CD4-positive, alpha-beta T cell (primary cell): ENCODE results near the gene THRB. TPM values are rescaled to one million over a fixed set of nuclear protein-coding genes. Genes with fewer than 3 reads are reported as not detected.

Experiments
- ATAC-seq: fragments of 200-7000 bp; cut with Tn5 transposase; one replicate; pipeline ENCODE4 v1.10.0; 2022; ENCODE audit warnings: mild to moderate bottlenecking; ENCODE audit not compliant: poor library complexity
- CTCF ChIA-PET: fragments of 350-600 bp; sonication (Branson Sonifier 250); formaldehyde crosslinking; loops from one replicate; lab custom pipeline; 2021; ENCODE audit warnings: antibody characterized with exemption, inconsistent platforms; lab: Charles Lee
- POLR2A ChIA-PET: fragments of 350-600 bp; sonication (Branson Sonifier 250); formaldehyde crosslinking; loops from one replicate; lab custom pipeline; 2021; ENCODE audit warnings: antibody characterized with exemption, inconsistent platforms; lab: Charles Lee
- DNase-seq, 14 experiments: peaks; one replicate each; pipeline ENCODE4 v3.0.0-alpha.2; 2013 to 2020; ENCODE audit warnings: mixed read lengths in 2 of 14
- H3K27ac ChIP-seq, 2 donors: one replicate each; pipeline versions ENCODE4 v1.5.1 to v1.7.0; 2013; ENCODE audit warnings: low read length in 2 of 2, low read depth in 1 of 2, mild to moderate bottlenecking in 1 of 2
- H3K27me3 ChIP-seq, 2 experiments: 1 replicate in 1 of 2; 2 replicates in 1 of 2; pipeline versions ENCODE4 v1.6.1 to v1.7.0; 2013; ENCODE audit warnings: low read length in 2 of 2, control low read depth in 1 of 2, mild to moderate bottlenecking in 1 of 2, moderate library complexity in 1 of 2; ENCODE audit not compliant: insufficient read depth in 2 of 2, control insufficient read depth in 1 of 2
- H3K36me3 ChIP-seq: one replicate; pipeline ENCODE4 v1.6.1; 2013; ENCODE audit warnings: low read length, control low read depth; ENCODE audit not compliant: insufficient read depth
- H3K4me1 ChIP-seq: one replicate; pipeline ENCODE4 v1.6.1; 2013; ENCODE audit warnings: low read length, control low read depth; ENCODE audit not compliant: insufficient read depth
- H3K4me3 ChIP-seq: one replicate; pipeline ENCODE4 v1.5.1; 2013; ENCODE audit warnings: mild to moderate bottlenecking, low read length, moderate library complexity
- H3K9me3 ChIP-seq, 2 experiments: 1 replicate in 1 of 2; 2 replicates in 1 of 2; pipeline versions ENCODE4 v1.6.1 to v1.7.0; 2013; ENCODE audit warnings: low read length in 2 of 2, mild to moderate bottlenecking in 2 of 2, control low read depth in 1 of 2, moderate library complexity in 1 of 2; ENCODE audit not compliant: control insufficient read depth in 1 of 2, insufficient read depth in 1 of 2
- H3K27ac Mint-ChIP-seq: one replicate; pipeline ENCODE4 v1.8.0; 2020; ENCODE audit warnings: mixed read lengths
- H3K27me3 Mint-ChIP-seq: one replicate; pipeline ENCODE4 v1.8.0; 2021; ENCODE audit warnings: mixed read lengths
- H3K36me3 Mint-ChIP-seq: one replicate; pipeline ENCODE4 v1.8.0; 2021; ENCODE audit warnings: low read depth, mixed read lengths
- H3K4me1 Mint-ChIP-seq: one replicate; pipeline ENCODE4 v1.8.0; 2021; ENCODE audit warnings: low read depth, mixed read lengths
- H3K4me3 Mint-ChIP-seq: one replicate; pipeline ENCODE4 v1.8.0; 2020; ENCODE audit warnings: mild to moderate bottlenecking, mixed read lengths
- H3K9me3 Mint-ChIP-seq: one replicate; pipeline ENCODE4 v1.8.0; 2020; ENCODE audit warnings: mixed read lengths
- CTCF ChIP-seq: fragments of 200-600 bp; IDR thresholded peaks from one replicate; pipeline ENCODE4 v1.8.0; 2022; ENCODE audit warnings: antibody characterized with exemption, mild to moderate bottlenecking
- intact Hi-C, 2 experiments: fragments of 100-400 bp; cut with DNase I in 1 of 2; cut with micrococcal nuclease in 1 of 2; formaldehyde crosslinking; loops; one replicate each; pipeline versions ENCODE4 v1.15.1 to v1.9.0; 2023 to 2025; cut with DNase I, micrococcal nuclease
- total RNA-seq, 174 experiments: library from RNA in 2 of 174; stranded (reverse) in 2 of 174; gene quantifications; one replicate each; pipeline ENCODE4 v1.2.3 and lab custom pipeline; 2021 to 2026

Gene THRB
- total RNA-seq, 2 experiments from 2014 or later = not detected

DNA sequence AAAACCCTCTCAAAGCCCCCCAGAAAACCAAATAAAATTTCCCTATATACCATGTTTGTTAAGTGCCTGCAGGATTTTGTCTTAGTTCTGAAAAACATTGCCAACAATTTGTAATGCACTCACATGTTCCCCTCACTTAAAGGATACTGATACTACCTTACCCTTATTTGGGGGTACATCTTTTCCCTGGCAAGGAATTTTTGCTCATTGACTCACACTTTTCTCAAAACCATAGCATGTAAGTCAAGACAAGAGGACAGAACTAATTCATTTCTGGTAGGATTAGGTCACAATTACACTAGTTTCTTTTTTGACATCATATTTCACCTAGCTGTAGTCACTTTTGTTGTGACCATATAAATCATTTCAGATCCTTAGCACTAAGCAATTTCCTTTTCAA is 222.2 kb downstream of the THRB start:
- Histone ChIP-seq H3K27me3 (no peaks in the 10 kb centered on the region), H3K9me3 (no peaks in the 10 kb centered on the region), H3K4me1 (no peaks in the 10 kb centered on the region), H3K36me3 (no peaks in the 10 kb centered on the region), H3K4me3 (no peak overlapping the region), H3K27ac (no peak overlapping the region)
- Mint-ChIP-seq H3K36me3 (no peaks in the 10 kb centered on the region), H3K27me3 (peaks cover 18% of the 10 kb centered on the region), H3K27ac (no peak overlapping the region), H3K4me3 (no peak overlapping the region), H3K4me1 (no peaks in the 10 kb centered on the region), H3K9me3 (no peaks in the 10 kb centered on the region)
- no peak for TF ChIP-seq CTCF
- POLR2A ChIA-PET = no interaction called here
- DNase-seq (no peak), ATAC-seq (no peak)
- CTCF ChIA-PET = no interaction called here
- intact Hi-C loops = no loop called here

DNA sequence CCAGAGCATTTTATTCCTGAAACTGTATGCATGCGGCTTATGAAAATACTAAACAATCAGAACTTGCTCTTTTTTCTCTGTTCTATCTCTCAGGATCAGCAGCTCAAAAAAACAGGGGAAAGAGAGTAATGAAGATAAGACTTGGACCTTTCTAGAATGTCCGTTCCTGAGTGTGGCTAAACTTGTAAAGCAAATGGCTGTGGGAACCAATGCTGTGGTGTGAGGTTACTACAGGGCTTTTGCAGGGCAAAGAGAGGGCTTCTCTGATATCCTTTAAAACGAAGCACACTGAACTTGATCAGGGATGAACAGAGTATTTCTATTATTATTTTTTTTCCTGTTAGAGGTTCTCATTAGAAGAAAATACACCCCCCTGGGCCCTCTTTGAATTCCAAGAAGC is 223.4 kb downstream of the THRB start:
- Mint-ChIP-seq H3K27ac (no peak overlapping the region), H3K36me3 (no peaks in the 10 kb centered on the region), H3K27me3 (peaks cover 12% of the 10 kb centered on the region), H3K9me3 (no peaks in the 10 kb centered on the region), H3K4me3 (no peak overlapping the region), H3K4me1 (no peaks in the 10 kb centered on the region)
- Histone ChIP-seq H3K27me3 (no peaks in the 10 kb centered on the region), H3K36me3 (no peaks in the 10 kb centered on the region), H3K4me1 (no peaks in the 10 kb centered on the region), H3K9me3 (no peaks in the 10 kb centered on the region), H3K27ac (no peak overlapping the region), H3K4me3 (no peak overlapping the region)
- no peak for DNase-seq
- CTCF ChIA-PET = no interaction called here
- ATAC-seq = no peak
- intact Hi-C loops = no loop called here
- no peak for TF ChIP-seq CTCF
- POLR2A ChIA-PET = no interaction called here

- Histone ChIP-seq H3K27me3 (no peaks in the 10 kb centered on the region), H3K4me3 (no peak overlapping the region), H3K36me3 (no peaks in the 10 kb centered on the region), H3K27ac (no peak overlapping the region), H3K9me3 (no peaks in the 10 kb centered on the region), H3K4me1 (no peaks in the 10 kb centered on the region)
- Mint-ChIP-seq H3K4me3 (no peak overlapping the region), H3K36me3 (no peaks in the 10 kb centered on the region), H3K27me3 (peaks cover 13% of the 10 kb centered on the region), H3K4me1 (no peaks in the 10 kb centered on the region), H3K27ac (no peak overlapping the region), H3K9me3 (no peaks in the 10 kb centered on the region)
- DNase-seq (no peak), ATAC-seq (no peak)
- CTCF ChIA-PET = no interaction called here
- intact Hi-C loops = no loop called here
- TF ChIP-seq CTCF = no peak
- POLR2A ChIA-PET = no interaction called here
Measured at GRCh38 chr3:24270744-24271143, 223.9 kb downstream of the THRB start.
